HG03442 (cell line): ENCODE data around the gene SASH1.
"Not testable (repeated sequence)": the region's sequence is repeated elsewhere in the genome, so short reads cannot be mapped to it uniquely, and the experiment has no call there.

ENCODE experiments used
- ATAC-seq: cut with Tn5 transposase; IDR thresholded peaks from one replicate; pipeline ENCODE4 v1.9.1; 2021; ENCODE audit warnings: mild to moderate bottlenecking, moderate library complexity; ENCODE audit not compliant: unreplicated experiment

The SASH1 gene

DNA sequence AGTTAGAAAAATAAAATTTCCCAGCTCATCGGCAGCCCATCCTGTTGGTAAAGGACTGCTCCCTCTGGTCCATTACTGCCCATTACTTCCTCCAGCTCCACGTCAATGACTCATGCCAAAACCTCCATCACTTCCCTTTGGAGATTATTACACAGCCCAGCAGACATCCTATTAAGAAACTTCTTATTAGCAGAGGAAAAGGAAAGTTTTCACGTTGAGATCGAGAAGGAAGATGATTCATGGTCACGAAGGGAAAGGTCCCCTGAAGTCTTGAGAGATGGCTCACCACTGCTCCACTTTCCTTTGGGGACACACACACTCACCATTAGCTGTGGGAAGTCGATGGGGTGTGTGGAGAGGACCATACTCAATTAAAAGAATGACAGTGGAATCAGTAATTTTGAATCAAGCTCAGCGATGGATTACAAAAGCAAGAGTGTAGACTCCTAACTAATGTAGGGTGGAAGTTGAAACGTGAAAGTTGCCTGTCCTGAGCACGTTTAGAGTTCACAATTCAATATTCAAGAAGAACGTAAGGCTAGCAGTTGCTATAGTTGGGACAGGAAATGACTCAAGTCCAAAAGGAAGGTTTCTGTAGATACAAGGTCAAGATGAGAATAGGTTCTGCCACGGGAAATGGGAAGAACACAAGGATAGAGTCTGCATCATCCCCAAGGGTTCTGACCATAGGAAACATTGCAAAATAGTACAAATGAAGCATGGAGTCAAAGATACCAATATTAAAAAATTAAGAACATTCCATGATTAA is 21.6 kb downstream of the SASH1 start:
- ATAC-seq = no peak

DNA sequence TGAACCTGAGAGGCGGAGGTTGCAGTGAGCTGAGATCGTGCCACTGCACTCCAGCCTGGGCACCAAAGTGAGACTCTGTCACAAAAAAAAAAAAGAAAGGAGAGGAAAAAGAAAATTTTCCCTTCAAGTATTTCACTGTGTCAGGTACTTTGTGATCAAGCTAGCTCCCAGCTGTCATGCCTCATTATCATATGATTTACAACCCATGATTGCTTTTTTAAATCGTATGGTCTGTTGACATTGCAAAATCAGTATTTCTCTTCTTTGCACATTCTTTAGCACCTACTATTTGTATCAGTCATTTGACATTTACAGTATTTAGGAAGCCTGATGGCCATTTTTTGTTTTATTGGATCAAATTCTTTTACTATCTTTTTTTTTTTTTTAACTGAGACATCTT is 22.4 kb downstream of the SASH1 start:
- no peak for ATAC-seq

DNA sequence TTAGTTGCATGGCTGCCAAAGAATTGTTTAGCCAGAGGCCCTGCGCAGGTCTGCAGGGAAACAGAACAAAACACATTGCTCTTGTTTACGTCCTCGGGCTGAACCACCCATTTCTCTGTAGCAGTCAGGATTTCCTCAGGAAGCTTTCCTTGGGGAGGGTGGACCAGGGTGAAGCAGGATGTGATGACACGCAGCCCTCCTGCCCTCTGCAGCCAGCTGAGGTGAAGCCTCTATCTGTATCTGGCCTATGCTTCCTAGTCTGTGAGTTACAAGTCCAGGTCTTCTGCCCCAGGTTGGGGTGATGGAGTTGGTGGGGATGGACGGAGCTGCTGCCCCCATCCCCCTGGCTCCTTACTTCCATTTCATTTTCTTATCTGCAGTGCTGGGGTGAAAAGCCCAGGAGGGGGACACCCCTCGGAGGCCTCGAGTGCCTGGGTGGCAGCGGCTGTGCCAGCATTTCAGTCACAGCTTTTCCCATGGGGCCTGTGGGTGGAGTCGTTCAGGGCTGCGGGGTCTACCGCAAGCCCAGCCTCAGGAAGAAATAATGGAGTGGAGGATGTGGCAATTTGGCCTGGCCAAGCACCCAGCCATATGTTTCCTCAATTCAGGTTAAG is 24.9 kb downstream of the SASH1 start:
- no peak for ATAC-seq

DNA sequence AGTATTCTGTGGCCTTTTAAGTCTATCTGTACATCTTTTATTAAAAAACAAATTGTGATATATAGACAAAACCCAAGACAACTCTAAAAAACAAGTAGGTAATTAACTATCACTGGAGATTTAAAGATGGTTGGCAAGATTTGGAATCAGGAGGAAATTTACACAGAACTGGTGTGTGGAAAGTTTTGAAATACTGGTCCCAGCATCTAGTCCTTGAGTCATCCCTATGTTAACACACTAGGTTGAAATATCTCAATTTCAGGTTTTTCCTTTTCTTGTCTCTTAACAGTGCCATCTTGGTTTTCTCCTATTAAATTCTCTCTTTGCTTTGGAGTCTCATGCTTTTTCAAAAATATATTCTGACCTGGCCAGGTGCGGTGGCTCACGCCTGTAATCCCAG is 27.5 kb downstream of the SASH1 start:
- ATAC-seq = no peak

DNA sequence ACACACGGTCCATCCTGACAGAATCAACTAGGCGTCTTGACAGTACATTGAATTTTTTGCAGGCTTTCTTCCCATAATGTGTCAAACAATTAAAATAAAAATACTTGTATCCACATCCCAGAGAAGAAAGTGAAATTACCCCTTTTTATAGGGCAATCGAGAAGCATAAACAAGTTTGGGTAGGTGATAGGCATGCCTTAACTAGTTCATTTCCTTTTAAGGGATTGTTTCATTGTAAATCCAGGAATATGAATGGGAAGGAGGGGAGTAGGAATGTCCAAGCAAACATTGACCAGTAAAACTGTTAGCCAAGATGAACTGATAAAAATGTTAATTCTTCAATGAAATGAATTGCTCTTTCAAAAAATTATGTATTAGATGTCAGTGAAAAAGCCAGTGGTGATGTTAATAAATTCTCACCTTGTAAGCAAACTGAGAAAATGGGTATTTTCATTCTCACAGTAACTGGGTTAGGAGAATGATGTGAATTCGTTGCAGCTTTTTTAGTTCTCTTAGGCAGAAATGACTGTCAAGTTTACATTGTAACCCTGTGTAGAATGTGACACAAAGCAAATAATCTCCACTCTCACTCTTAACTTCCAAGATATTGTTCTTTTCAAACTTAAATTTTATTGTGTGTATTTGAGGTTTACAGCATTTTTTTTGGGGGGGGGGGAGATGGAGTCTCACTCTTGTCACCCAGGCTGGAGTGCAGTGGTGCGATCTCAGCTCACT is 31.6 kb downstream of the SASH1 start:
- ATAC-seq = no peak

DNA sequence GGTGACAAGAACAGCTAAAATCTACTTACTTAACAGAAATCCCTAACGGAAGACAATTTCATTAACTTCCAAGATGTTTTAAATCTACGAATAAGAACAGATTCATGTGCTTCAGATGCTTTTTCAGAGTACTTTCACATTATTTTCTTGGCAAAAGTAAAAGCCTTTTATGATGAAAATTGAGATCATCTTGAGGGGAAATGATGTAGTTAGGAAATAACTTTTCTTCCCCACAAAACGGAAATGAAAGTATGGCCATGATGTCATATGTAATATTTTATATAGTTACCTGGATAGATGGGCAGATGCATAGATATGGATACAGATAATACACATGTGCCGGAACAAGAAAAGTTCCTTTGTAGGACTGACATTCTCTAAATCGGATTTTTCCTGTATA is 32.8 kb downstream of the SASH1 start:
- ATAC-seq = no peak

DNA sequence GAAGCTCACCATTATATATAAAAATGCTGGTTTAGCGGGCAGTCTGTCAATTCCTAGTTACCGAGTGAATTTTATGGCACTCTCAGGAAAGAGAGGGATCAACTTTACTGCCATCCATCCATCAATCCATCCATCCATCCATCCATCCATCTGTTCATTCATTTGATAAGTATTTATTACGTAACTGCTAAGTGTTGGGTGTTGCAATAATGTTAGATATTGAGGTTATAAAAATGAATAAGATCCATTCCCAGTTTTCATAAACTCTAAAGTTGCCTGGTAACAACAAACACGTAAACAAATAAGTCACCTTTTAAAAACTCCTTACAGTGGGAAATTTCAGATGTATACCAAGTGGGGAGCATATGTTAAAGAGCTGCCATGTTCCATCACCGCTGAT is 36.8 kb downstream of the SASH1 start:
- ATAC-seq = no peak

DNA sequence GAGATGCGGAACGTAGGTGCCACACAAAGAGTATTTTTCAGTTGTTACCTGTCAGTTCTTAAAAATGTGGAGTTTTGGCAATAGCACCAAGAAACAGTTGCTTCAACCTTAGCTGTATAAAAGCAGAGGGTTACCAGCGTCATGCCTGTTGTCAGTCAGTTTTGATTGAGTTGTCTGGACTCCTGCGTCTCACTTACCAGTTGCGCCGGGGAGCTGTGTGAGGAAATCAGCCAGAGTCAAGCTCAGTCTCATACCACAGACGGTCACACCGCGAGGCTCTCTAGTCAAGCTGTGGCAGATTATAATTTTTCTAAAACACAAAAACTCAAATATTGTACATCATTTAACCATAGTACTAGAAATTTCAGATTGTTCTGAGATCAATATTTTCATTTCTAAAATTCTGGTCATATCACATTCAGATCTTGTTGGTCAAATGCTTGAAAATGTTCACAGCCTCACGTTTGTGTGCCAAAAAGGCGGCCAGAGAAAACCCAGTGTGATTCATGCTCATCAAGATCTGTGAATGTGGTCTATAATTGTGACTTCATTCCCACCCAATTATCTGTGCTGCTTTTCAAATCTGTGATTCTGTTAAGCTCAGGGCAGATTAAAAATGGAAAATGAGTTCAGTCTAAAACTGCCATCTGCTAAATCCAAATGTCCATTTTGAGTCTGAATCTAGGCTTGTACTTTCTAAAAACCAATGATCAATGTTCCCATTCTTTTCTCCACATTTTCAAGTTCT is 37.5 kb downstream of the SASH1 start:
- ATAC-seq = no peak

DNA sequence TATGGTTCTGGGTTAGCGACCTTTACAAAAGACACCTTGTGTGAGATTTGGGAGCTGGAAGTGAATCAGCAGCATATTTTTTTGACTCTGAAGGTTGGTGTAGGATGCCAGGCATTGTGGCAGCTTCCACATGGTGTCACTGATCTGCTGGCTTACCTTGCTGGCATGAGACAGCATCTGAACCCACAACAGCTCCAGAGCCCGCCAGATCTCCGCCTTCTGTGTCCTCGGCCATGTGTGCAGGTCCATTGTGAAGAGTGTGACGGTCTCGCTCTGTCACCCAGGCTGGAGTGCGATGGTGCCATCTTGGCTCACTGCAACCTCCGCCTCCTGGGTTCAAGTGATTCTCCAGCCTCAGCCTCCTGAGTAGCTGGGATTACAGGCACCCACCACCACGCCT is 39.4 kb downstream of the SASH1 start:
- not testable (repeated sequence) for ATAC-seq

DNA sequence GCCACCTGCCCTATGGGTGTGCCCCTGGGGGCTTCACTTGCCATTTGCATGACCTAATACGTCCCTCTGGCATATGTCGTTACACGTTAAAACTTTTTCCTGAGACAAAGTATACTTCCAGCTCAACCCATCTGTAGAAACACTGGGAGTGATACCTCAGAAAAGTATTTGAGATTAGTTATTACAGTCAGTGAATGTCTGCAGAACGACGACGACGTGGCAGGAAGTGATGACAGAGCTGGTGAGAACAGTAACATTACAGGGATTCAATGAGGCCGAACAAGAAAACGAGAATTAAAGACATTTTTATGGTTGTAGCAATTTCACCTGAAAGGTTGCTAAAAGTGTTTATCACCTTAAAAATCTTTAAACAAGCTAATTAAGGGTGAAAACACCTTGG is 40.2 kb downstream of the SASH1 start:
- ATAC-seq = no peak

DNA sequence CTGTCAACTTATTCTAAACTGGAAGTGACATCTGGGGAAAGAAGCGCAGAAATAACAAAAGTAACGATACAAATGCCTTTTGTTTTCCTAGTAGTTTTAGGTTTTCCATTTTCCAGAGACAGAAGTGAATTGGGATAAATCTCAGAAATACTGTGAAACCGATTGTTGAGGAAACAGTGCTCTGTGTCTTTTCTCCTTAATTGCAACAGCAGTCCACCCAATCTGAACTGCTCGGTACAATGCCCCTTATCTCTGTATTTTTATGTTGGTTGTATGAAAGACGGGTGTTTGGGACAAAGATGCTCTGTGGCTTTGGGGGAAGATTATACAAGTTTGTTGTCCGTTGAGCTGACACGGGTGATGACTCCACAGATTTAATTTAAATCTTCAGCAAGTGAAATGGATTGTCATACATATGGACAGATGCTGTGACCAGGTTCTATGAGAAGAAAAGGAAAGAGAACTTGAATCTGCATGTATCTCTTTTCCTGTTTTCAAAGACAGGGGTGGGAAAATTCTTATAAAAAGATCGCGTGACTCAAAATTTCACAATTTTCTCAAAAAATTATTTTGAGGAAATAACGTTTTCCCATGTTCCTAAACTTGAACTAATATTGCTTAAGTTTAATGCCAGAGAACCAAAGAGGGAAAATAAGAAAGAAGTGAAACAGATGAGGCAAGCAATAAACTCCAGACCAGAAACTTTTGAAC is 41.2 kb downstream of the SASH1 start:
- no peak for ATAC-seq

DNA sequence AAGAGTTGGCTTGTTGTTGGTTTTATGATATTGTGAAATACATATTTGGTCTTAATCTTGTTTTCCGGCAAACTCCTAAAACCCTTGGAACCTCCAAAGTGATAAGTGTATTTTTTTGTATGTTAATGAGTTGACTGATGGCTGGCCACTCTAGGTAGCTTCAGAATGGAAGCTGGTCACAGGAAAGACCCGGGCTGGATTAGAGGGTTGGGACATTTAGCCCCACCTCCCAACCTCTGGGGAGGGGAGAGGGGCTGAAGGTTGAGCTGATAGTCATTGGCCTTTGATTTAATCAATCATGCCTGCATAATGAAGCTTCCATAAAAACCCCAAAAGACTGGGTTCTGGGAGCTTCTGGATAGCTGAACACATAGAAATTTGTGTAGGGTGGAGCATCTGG is 42.7 kb downstream of the SASH1 start:
- ATAC-seq = no peak

DNA sequence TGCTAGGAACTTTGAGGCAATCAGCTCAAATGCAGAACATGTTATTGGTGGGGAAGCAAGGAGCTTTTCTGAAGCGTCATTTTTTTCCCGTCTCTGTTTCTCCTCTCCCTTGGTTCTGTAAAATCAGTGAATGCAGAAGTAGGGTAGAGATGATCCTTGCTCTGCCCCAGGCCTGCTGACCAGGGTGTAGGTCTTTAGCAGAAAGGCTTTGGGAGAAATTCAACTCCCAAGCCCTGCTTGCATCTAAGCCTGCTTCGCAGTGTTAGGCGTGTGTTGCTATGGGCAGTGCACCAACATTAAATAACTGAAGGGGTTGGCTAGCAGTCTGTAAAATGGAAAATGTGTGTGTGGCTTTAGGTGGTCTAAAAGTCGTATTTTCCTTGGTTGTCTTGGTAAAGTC is 45.9 kb downstream of the SASH1 start:
- ATAC-seq = no peak

DNA sequence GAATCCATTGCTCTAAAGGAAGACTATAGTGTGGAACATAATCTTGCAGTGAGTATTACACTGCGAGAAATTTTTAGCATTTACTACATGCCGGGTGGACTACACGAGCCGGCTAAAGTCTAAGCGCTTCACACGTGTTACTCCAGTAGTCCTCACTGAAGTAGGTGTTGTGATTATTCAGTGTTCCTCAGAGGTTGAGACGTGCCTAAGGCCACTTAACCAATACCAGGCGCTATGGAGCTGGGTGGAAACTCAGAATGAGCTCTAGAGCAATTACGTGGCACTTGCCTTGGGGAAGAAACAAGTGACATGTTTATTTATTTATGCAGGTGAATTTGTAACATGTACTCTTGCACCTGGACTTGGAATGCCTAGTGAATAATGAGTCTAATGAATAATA is 46.4 kb downstream of the SASH1 start:
- ATAC-seq = no peak

DNA sequence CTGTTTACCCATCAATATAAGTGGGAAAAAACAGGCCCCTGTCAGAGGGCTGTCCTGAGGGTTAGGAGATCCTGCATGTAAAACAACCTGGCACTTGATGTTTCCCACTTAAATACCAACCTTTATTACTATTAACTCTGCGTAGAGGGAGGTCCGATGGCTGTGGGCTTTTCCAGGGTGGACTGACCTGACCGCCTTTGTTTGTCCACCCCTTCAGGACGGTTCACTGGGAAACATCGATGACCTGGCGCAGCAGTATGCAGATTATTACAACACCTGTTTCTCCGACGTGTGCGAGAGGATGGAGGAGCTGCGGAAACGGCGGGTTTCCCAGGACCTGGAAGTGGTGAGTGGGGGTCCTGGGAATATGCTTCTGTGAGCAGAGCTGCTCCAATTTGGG is 47.3 kb downstream of the SASH1 start:
- no peak for ATAC-seq

DNA sequence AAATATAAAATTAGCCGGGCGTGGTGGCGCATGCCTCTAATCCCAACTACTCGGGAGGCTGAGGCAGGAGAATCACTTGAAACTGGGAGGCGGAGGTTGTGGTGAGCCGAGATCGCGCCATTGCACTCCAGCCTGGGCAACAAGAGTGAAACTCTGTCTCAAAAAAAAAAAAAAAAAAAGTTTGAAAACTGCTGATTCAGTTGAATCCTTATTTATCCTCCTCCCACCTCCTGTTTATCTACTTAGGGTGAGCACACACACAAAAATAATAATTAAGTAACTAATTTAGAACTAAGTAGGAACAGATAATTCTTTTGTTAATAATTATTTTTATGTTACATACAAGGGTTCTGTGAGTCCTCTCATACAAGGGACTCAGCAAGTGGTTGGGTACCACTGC is 49.5 kb downstream of the SASH1 start:
- not testable (repeated sequence) for ATAC-seq

DNA sequence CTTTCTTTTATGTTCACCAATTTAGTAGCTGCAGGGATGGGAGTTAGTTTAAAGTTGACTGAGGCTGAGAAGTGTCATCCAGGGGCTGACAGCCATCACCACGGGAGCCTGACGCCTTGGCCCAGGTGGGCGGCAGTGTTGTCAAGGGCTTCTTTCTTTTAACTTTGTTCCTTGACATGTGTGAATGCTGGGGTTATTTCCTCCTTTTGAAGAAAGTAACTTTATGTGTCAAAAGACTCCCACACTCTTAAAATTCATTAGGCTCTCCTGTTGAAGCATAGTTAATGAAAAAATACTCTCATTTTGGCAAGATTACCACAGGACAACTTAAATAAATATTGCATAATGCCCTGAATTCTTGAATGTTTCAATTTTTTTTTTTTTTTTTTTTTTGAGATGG is 50.0 kb downstream of the SASH1 start:
- ATAC-seq = no peak

DNA sequence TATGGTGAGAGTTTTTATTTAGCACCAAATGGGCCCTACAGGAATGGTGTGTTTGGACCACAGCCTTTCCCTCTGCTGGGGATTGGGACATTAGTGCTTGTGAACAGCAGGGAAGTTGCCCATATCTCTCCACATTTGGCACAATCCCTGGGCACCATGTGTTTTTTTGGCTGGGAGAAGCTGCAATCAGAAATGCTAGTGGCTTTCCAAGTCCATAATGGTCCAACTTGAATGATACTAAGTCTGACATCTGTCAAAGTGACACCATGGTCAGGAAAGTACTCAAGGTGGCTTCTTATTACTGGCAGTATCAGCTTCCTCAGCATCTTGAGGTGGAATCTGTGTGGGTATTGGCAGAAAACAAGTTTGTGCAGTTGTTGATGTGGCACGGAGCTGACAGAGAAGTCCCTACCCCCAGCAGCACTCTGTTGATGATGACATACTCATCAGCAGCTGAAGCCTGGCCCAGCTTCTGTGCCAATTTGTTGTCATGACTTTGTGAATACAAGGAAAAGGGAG is 53.0 kb downstream of the SASH1 start:
- ATAC-seq = no peak

DNA sequence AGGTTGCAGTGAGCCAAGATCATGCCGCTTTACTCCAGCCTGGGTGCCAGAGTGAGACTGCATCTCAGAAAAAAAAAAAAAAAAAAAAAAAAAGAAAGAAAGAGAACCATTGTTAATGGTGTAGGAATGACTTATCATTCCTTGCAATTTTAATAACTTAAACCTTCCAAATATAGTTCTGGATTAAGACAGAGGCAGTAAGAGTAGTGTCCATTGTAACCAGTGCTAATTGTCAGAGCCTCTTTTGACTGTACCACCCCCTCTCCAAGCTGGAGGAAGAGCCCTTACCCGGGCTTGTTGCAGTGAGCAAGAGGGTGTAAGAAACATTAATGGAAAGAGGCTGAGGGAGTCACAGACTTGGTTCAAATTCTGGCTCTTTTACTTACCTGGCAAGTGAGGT is 53.8 kb downstream of the SASH1 start:
- ATAC-seq = no peak

DNA sequence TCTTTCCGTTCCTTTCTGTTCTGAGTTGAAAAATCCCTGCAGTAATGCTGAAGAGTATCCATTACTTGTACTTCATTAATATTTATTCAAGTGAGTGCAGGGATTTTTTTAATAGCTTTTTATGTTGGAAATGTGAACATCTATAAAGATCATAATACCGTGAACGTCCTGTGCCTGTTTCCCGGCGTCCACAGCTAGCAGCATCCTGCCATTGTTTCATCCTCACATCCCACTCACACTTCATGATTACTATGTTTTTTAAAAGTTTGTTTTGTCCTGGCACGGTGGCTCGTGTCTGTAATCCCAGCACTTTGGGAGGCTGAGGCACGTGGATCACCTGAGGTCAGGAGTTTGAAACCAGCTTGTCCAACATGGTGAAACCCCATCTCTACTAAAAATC is 54.3 kb downstream of the SASH1 start:
- no peak for ATAC-seq

DNA sequence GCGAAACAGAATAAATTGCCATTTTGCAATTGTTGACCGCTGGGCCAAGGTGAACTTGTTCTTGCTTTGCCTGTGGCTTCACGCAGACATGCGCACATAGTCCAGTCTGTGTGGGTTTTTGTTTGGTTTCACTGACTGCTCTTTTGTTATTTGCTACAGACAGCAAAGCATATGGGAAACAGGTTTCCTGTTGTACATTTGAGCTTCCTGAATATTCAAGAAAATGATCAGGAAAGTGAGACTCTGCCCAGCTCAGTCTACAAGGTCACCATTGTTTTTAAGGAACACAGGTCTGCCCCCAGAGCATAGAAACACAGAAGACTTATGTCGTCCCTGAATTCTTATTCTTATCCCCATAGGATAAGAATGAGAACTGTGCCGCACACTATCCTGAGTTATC is 55.6 kb downstream of the SASH1 start:
- no peak for ATAC-seq
